A673 (cell line): ENCODE results near the gene PLAAT4.
"Not testable (repeated sequence)": the region's sequence is repeated elsewhere in the genome, so short reads cannot be mapped to it uniquely, and the experiment has no call there.

Source experiments
- CTCF ChIP-seq: fragments of 300-800, 200-600 bp; sonication (generic); conservative IDR thresholded peaks from 2 replicates; pipeline ENCODE4 v1.5.1; 2017; ENCODE audit warnings: low read depth, mild to moderate bottlenecking, antibody characterized with exemption, low read length, moderate library complexity, mixed read lengths
- EZH2 ChIP-seq: fragments of 200-600 bp; sonication (generic); IDR thresholded peaks from 2 replicates; pipeline ENCODE4 v1.6.1; 2017; ENCODE audit warnings: borderline replicate concordance, low read depth, mild to moderate bottlenecking, mixed read lengths, antibody characterized with exemption, low read length; ENCODE audit not compliant: poor library complexity, severe bottlenecking

GRCh38 chr11:63542506-63542905, 5.9 kb downstream of the PLAAT4 start:
- TF ChIP-seq CTCF, EZH2: not testable (repeated sequence)
